SK-N-SH treated with all-trans-retinoic acid at 6 μM for 48 hours (cell line): Measurements from ENCODE around the gene MIXL1.

Experiments
- ATAC-seq: fragments of 200-7000 bp; cut with Tn5 transposase; 3 replicates; pipeline ENCODE4 v1.9.1; 2020; ENCODE audit warnings: mild to moderate bottlenecking, moderate library complexity
- ARNTL ChIP-seq: fragments of 450-650 bp; formaldehyde crosslinking; IDR thresholded peaks from 2 replicates; pipeline ENCODE4 v1.5.0; 2020; ENCODE audit warnings: low read depth, mild to moderate bottlenecking, moderate library complexity, borderline replicate concordance
- BACH2 ChIP-seq: fragments of 250-450 bp; sonication (Bioruptor Pico); IDR thresholded peaks from 2 replicates; pipeline ENCODE4 v1.9.0; 2021; ENCODE audit warnings: mild to moderate bottlenecking, borderline replicate concordance
- CSDC2 ChIP-seq: fragments of 250-450 bp; sonication (Bioruptor Pico); IDR thresholded peaks from 2 replicates; pipeline ENCODE4 v1.5.0; 2020; ENCODE audit warnings: mild to moderate bottlenecking, moderate library complexity
- ESRRG ChIP-seq: fragments of 250-450 bp; sonication (Bioruptor Pico); IDR thresholded peaks from 2 replicates; pipeline ENCODE4 v1.6.1; 2021; ENCODE audit warnings: mild to moderate bottlenecking
- GLIS3 ChIP-seq: fragments of 250-450 bp; sonication (Bioruptor Pico); IDR thresholded peaks from 2 replicates; pipeline ENCODE4 v1.5.0; 2020; ENCODE audit warnings: mild to moderate bottlenecking, moderate library complexity
- ISL1 ChIP-seq: fragments of 250-450 bp; sonication (Bioruptor Pico); IDR thresholded peaks from 2 replicates; pipeline ENCODE4 v2.1.2; 2022; ENCODE audit warnings: mild to moderate bottlenecking, moderate library complexity
- OSR1 ChIP-seq: fragments of 250-450 bp; sonication (Bioruptor Pico); IDR thresholded peaks from 2 replicates; pipeline ENCODE4 v1.8.0; 2022; ENCODE audit warnings: moderate library complexity, mild to moderate bottlenecking, inconsistent platforms
- PPARA ChIP-seq: fragments of 250-450 bp; sonication (Bioruptor Pico); IDR thresholded peaks from 2 replicates; pipeline ENCODE4 v1.5.0; 2020; ENCODE audit warnings: mild to moderate bottlenecking, borderline replicate concordance
- RARB ChIP-seq: fragments of 250-450 bp; sonication (Bioruptor Pico); IDR thresholded peaks from 2 replicates; pipeline ENCODE4 v1.8.0; 2021; ENCODE audit warnings: mild to moderate bottlenecking, moderate library complexity
- SNAI2 ChIP-seq: fragments of 250-450 bp; sonication (Bioruptor Pico); IDR thresholded peaks from 2 replicates; pipeline ENCODE4 v1.5.0; 2020; ENCODE audit warnings: mild to moderate bottlenecking, moderate library complexity
- TOX ChIP-seq: fragments of 250-450 bp; sonication (Bioruptor Pico); IDR thresholded peaks from 2 replicates; pipeline ENCODE4 v1.8.0; 2021; ENCODE audit warnings: mild to moderate bottlenecking, moderate library complexity, borderline replicate concordance
- ZC3H10 ChIP-seq: fragments of 250-450 bp; sonication (Bioruptor Pico); IDR thresholded peaks from 2 replicates; pipeline ENCODE4 v1.5.1; 2021; ENCODE audit warnings: mild to moderate bottlenecking, moderate library complexity
- ZFP3 ChIP-seq: fragments of 250-450 bp; sonication (Bioruptor Pico); IDR thresholded peaks from 2 replicates; pipeline ENCODE4 v1.5.0; 2020; ENCODE audit warnings: mild to moderate bottlenecking, moderate library complexity
- ZFP30 ChIP-seq: fragments of 450-650 bp; formaldehyde crosslinking; IDR thresholded peaks from 2 replicates; pipeline ENCODE4 v1.5.0; 2022; ENCODE audit warnings: mild to moderate bottlenecking, moderate library complexity
- ZNF565 ChIP-seq: fragments of 450-650 bp; formaldehyde crosslinking; conservative IDR thresholded peaks from 2 replicates; pipeline ENCODE4 v1.5.0; 2020; ENCODE audit warnings: low read depth, mild to moderate bottlenecking, moderate library complexity
- ZNF70 ChIP-seq: fragments of 450-650 bp; formaldehyde crosslinking; IDR thresholded peaks from 2 replicates; pipeline ENCODE4 v1.5.0; 2020; ENCODE audit warnings: mild to moderate bottlenecking, moderate library complexity
- ZNF8 ChIP-seq: fragments of 450-650 bp; formaldehyde crosslinking; IDR thresholded peaks from 2 replicates; pipeline ENCODE4 v1.5.0; 2020; ENCODE audit warnings: mild to moderate bottlenecking, moderate library complexity
- TF ChIP-seq, protein P1 (sequence below): fragments of 250-450 bp; sonication (Bioruptor Pico); IDR thresholded peaks from 2 replicates; pipeline ENCODE4 v1.8.0; 2020; ENCODE audit warnings: mild to moderate bottlenecking, moderate library complexity, borderline replicate concordance
- TF ChIP-seq, protein P2 (sequence below): fragments of 250-450 bp; sonication (Bioruptor Pico); IDR thresholded peaks from 2 replicates; pipeline ENCODE4 v1.5.0; 2020; ENCODE audit warnings: mild to moderate bottlenecking, moderate library complexity
- TF ChIP-seq, protein P3 (sequence below): fragments of 250-450 bp; sonication (Bioruptor Pico); IDR thresholded peaks from 2 replicates; pipeline ENCODE4 v1.5.1; 2021; ENCODE audit warnings: mild to moderate bottlenecking, moderate library complexity
- TF ChIP-seq, protein P4 (sequence below): fragments of 250-450 bp; sonication (Bioruptor Pico); IDR thresholded peaks from 2 replicates; pipeline ENCODE4 v1.8.0; 2021; ENCODE audit warnings: low read depth, mild to moderate bottlenecking, moderate library complexity, borderline replicate concordance

Gene MIXL1

DNA sequence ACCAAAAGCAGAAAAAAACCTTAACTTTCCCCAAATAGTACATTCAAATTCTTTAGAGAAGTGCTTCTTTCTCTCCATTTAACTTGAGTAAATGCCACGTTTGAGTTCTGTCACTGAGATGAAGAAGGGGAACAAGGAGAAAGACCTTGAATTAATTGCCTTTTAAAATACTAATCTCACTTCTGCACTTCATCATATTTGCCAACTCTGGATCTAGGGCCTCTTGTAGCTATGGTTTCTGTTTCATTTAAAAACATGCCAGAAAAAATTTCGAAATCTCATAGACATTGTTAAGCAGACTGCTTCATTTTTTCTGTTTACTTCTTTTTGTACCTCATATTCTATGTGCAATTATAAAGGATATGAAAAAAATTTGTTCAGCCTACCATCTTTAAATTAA lies 24.6 kb downstream of the MIXL1 start:
- TF ChIP-seq, protein P1, sequence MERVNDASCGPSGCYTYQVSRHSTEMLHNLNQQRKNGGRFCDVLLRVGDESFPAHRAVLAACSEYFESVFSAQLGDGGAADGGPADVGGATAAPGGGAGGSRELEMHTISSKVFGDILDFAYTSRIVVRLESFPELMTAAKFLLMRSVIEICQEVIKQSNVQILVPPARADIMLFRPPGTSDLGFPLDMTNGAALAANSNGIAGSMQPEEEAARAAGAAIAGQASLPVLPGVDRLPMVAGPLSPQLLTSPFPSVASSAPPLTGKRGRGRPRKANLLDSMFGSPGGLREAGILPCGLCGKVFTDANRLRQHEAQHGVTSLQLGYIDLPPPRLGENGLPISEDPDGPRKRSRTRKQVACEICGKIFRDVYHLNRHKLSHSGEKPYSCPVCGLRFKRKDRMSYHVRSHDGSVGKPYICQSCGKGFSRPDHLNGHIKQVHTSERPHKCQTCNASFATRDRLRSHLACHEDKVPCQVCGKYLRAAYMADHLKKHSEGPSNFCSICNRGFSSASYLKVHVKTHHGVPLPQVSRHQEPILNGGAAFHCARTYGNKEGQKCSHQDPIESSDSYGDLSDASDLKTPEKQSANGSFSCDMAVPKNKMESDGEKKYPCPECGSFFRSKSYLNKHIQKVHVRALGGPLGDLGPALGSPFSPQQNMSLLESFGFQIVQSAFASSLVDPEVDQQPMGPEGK = no peak
- no peak for TF ChIP-seq SNAI2 (CRISPR knock-in tag)
- TF ChIP-seq, protein P2, sequence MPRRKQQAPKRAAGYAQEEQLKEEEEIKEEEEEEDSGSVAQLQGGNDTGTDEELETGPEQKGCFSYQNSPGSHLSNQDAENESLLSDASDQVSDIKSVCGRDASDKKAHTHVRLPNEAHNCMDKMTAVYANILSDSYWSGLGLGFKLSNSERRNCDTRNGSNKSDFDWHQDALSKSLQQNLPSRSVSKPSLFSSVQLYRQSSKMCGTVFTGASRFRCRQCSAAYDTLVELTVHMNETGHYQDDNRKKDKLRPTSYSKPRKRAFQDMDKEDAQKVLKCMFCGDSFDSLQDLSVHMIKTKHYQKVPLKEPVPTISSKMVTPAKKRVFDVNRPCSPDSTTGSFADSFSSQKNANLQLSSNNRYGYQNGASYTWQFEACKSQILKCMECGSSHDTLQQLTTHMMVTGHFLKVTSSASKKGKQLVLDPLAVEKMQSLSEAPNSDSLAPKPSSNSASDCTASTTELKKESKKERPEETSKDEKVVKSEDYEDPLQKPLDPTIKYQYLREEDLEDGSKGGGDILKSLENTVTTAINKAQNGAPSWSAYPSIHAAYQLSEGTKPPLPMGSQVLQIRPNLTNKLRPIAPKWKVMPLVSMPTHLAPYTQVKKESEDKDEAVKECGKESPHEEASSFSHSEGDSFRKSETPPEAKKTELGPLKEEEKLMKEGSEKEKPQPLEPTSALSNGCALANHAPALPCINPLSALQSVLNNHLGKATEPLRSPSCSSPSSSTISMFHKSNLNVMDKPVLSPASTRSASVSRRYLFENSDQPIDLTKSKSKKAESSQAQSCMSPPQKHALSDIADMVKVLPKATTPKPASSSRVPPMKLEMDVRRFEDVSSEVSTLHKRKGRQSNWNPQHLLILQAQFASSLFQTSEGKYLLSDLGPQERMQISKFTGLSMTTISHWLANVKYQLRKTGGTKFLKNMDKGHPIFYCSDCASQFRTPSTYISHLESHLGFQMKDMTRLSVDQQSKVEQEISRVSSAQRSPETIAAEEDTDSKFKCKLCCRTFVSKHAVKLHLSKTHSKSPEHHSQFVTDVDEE (CRISPR knock-in tag) = no peak
- TF ChIP-seq ZNF70 (CRISPR knock-in tag) = no peak
- no peak for TF ChIP-seq ARNTL (CRISPR knock-in tag)
- no peak for TF ChIP-seq CSDC2 (CRISPR knock-in tag)
- TF ChIP-seq ZNF8 (CRISPR knock-in tag) = no peak
- TF ChIP-seq, protein P3, sequence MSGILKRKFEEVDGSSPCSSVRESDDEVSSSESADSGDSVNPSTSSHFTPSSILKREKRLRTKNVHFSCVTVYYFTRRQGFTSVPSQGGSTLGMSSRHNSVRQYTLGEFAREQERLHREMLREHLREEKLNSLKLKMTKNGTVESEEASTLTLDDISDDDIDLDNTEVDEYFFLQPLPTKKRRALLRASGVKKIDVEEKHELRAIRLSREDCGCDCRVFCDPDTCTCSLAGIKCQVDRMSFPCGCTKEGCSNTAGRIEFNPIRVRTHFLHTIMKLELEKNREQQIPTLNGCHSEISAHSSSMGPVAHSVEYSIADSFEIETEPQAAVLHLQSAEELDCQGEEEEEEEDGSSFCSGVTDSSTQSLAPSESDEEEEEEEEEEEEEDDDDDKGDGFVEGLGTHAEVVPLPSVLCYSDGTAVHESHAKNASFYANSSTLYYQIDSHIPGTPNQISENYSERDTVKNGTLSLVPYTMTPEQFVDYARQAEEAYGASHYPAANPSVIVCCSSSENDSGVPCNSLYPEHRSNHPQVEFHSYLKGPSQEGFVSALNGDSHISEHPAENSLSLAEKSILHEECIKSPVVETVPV (CRISPR knock-in tag) = no peak
- no peak for TF ChIP-seq RARB
- TF ChIP-seq ESRRG (CRISPR knock-in tag) = no peak
- TF ChIP-seq PPARA (CRISPR knock-in tag) = no peak
- no peak for TF ChIP-seq GLIS3
- no peak for TF ChIP-seq TOX (CRISPR knock-in tag)
- TF ChIP-seq, protein P4, sequence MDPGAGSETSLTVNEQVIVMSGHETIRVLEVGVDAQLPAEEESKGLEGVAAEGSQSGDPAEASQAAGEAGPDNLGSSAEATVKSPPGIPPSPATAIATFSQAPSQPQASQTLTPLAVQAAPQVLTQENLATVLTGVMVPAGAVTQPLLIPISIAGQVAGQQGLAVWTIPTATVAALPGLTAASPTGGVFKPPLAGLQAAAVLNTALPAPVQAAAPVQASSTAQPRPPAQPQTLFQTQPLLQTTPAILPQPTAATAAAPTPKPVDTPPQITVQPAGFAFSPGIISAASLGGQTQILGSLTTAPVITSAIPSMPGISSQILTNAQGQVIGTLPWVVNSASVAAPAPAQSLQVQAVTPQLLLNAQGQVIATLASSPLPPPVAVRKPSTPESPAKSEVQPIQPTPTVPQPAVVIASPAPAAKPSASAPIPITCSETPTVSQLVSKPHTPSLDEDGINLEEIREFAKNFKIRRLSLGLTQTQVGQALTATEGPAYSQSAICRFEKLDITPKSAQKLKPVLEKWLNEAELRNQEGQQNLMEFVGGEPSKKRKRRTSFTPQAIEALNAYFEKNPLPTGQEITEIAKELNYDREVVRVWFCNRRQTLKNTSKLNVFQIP (CRISPR knock-in tag) = no peak
- TF ChIP-seq, all 23 proteins: peak for 0
- ATAC-seq = no peak

DNA sequence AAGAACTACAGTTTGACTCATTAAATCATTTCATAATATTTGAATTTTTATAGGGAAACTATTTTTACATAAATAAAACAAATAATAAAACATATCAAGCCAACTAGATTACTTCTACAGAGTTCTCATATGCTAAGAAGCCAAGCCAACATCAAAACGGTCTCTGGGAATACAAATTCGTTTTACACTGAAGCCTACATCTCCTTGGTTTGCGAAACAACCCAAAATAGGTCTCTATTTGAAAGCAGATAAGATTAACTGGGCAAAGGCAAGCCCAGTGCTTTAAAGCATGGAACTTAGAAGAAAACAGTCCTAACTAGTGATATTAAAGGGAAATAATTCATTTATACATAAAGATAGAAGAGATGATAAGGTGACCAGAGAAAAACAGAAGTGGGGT lies 25.3 kb downstream of the MIXL1 start:
- no peak for ATAC-seq
- TF ChIP-seq BACH2 (CRISPR knock-in tag) (no peak), ESRRG (CRISPR knock-in tag) (no peak), ZFP3 (CRISPR knock-in tag) (no peak), ZNF8 (CRISPR knock-in tag) (no peak), TOX (CRISPR knock-in tag) (no peak), ZC3H10 (CRISPR knock-in tag) (no peak), PPARA (CRISPR knock-in tag) (no peak), ZFP30 (CRISPR knock-in tag) (no peak), SNAI2 (CRISPR knock-in tag) (no peak), ISL1 (CRISPR knock-in tag) (no peak), GLIS3 (no peak), OSR1 (no peak), ZNF565 (CRISPR knock-in tag) (no peak), CSDC2 (CRISPR knock-in tag) (no peak)
- TF ChIP-seq, protein P1 = no peak
- TF ChIP-seq, protein P4 (CRISPR knock-in tag) = no peak
- TF ChIP-seq, protein P3 (CRISPR knock-in tag) = no peak
- TF ChIP-seq, protein P2 (CRISPR knock-in tag) = no peak
- TF ChIP-seq, all 23 proteins: peak for 0
